Measurements from ENCODE around the gene ATP2B2.

Gene ATP2B2

GRCh38 chr3:10447110-10447509, 58.3 kb downstream of the ATP2B2 start:
- DNase-seq, result no peak

GRCh38 chr3:10445561-10446175, 59.7 kb downstream of the ATP2B2 start:
- no peak for DNase-seq

- DNase-seq, result no peak
Observed at GRCh38 chr3:10444511-10444910, 60.9 kb downstream of the ATP2B2 start.

- DNase-seq, result no peak
Observed at GRCh38 chr3:10444110-10444429, 61.3 kb downstream of the ATP2B2 start.

- DNase-seq, result no peak
Observed at GRCh38 chr3:10443272-10444109, 61.9 kb downstream of the ATP2B2 start.

GRCh38 chr3:10442151-10442795, 63.1 kb downstream of the ATP2B2 start:
- no peak for DNase-seq

- DNase-seq, result no peak
Observed at GRCh38 chr3:10440684-10441083, 64.7 kb downstream of the ATP2B2 start.

- DNase-seq, result no peak
Observed at GRCh38 chr3:10438902-10439610, 66.3 kb downstream of the ATP2B2 start.

- DNase-seq, result no peak
Observed at GRCh38 chr3:10437995-10438901, 67.1 kb downstream of the ATP2B2 start.

- peak; percentile 76 to 79 for DNase-seq
Observed at GRCh38 chr3:10437272-10437994, 68.0 kb downstream of the ATP2B2 start.

GRCh38 chr3:10435850-10436249, 69.5 kb downstream of the ATP2B2 start:
- no peak for DNase-seq

- no peak for DNase-seq
Observed at GRCh38 chr3:10434938-10435336, 70.4 kb downstream of the ATP2B2 start.

- DNase-seq, result no peak
Observed at GRCh38 chr3:10434144-10434937, 71.0 kb downstream of the ATP2B2 start.

GRCh38 chr3:10432931-10433330, 72.5 kb downstream of the ATP2B2 start:
- DNase-seq, result no peak

- DNase-seq, result no peak
Observed at GRCh38 chr3:10432156-10432845, 73.1 kb downstream of the ATP2B2 start.

- no peak for DNase-seq
Observed at GRCh38 chr3:10430805-10431204, 74.6 kb downstream of the ATP2B2 start.

GRCh38 chr3:10428406-10429091, 76.8 kb downstream of the ATP2B2 start:
- no peak for DNase-seq

- DNase-seq, result no peak
Observed at GRCh38 chr3:10426346-10427220, 78.8 kb downstream of the ATP2B2 start.
